RWPE2 (cell line): Measurements from ENCODE around the gene PUS7.
"Not testable (repeated sequence)": the region's sequence is repeated elsewhere in the genome, so short reads cannot be mapped to it uniquely, and the experiment has no call there.

Source experiments
- ATAC-seq: fragments of 200-7000 bp; cut with Tn5 transposase; 3 replicates; pipeline ENCODE4 v1.9.1; 2021; ENCODE audit warnings: low read depth
- DNase-seq: peaks from one replicate; pipeline ENCODE4 v3.0.0-alpha.2; 2020; ENCODE audit warnings: low spot score
- H3K27ac ChIP-seq: fragments of 450-650 bp; 2 replicates; pipeline ENCODE4 v1.5.1; 2017; ENCODE audit warnings: mild to moderate bottlenecking; ENCODE audit not compliant: poor library complexity, severe bottlenecking
- H3K27me3 ChIP-seq: fragments of 250-450 bp; sonication (Bioruptor Pico); 2 replicates; pipeline ENCODE4 v1.5.1; 2021; ENCODE audit warnings: mild to moderate bottlenecking, moderate library complexity; ENCODE audit not compliant: insufficient read depth, poor library complexity, severe bottlenecking
- H3K36me3 ChIP-seq: fragments of 250-450 bp; sonication (Bioruptor Pico); 2 replicates; pipeline ENCODE4 v1.5.1; 2020; ENCODE audit warnings: low read depth, mild to moderate bottlenecking, moderate library complexity
- H3K4me1 ChIP-seq: fragments of 250-450 bp; sonication (Bioruptor Pico); 2 replicates; pipeline ENCODE4 v1.5.1; 2021; ENCODE audit warnings: mild to moderate bottlenecking, moderate library complexity; ENCODE audit not compliant: insufficient read depth, poor library complexity, severe bottlenecking
- H3K4me3 ChIP-seq: fragments of 250-450 bp; sonication (Bioruptor Pico); 2 replicates; pipeline ENCODE4 v1.5.1; 2021; ENCODE audit warnings: mild to moderate bottlenecking, moderate library complexity; ENCODE audit not compliant: severe bottlenecking
- H3K9me3 ChIP-seq: fragments of 250-450 bp; sonication (Bioruptor Pico); 2 replicates; pipeline ENCODE4 v1.5.1; 2021; ENCODE audit warnings: mild to moderate bottlenecking, moderate library complexity; ENCODE audit not compliant: severe bottlenecking
- CTCF ChIP-seq: fragments of 450-650 bp; IDR thresholded peaks from one replicate; pipeline ENCODE4 v1.5.1; 2017; ENCODE audit warnings: mild to moderate bottlenecking, moderate library complexity; ENCODE audit not compliant: poor library complexity, severe bottlenecking

The PUS7 gene

GRCh38 chr7:105530546-105530945 lies 8.5 kb upstream of the PUS7 start:
- Histone ChIP-seq H3K27ac (no peak overlapping the region), H3K9me3 (no peaks in the 10 kb centered on the region), H3K27me3 (no peaks in the 10 kb centered on the region), H3K4me1 (peaks cover 5% of the 10 kb centered on the region), H3K36me3 (peaks cover 19% of the 10 kb centered on the region), H3K4me3 (no peak overlapping the region)
- no peak for TF ChIP-seq CTCF
- DNase-seq (no peak), ATAC-seq (no peak)

GRCh38 chr7:105530126-105530525 lies 8.1 kb upstream of the PUS7 start:
- H3K27me3 ChIP-seq = no peaks in the 10 kb centered on the region
- no peak for TF ChIP-seq CTCF
- H3K9me3 ChIP-seq = no peaks in the 10 kb centered on the region
- ATAC-seq (no peak), DNase-seq (no peak)
- H3K27ac ChIP-seq = no peak overlapping the region
- H3K4me3 ChIP-seq = no peak overlapping the region
- peaks cover 18% of the 10 kb centered on the region for H3K36me3 ChIP-seq
- peaks cover 5% of the 10 kb centered on the region for H3K4me1 ChIP-seq

GRCh38 chr7:105527737-105528136 lies 5.7 kb upstream of the PUS7 start:
- H3K27ac ChIP-seq, H3K4me3 ChIP-seq, H3K27me3 ChIP-seq, H3K36me3 ChIP-seq, ATAC-seq, H3K9me3 ChIP-seq, H3K4me1 ChIP-seq, DNase-seq: not testable (repeated sequence)

GRCh38 chr7:105524840-105525239 lies 2.8 kb upstream of the PUS7 start:
- H3K4me3 ChIP-seq = no peak overlapping the region
- ATAC-seq (no peak), DNase-seq (no peak)
- TF ChIP-seq CTCF = no peak
- H3K27ac ChIP-seq = no peak overlapping the region
- H3K9me3 ChIP-seq = no peaks in the 10 kb centered on the region
- no peaks in the 10 kb centered on the region for H3K27me3 ChIP-seq
- peaks cover 2% of the 10 kb centered on the region; the same call in 1 of the 2 replicates for H3K36me3 ChIP-seq
- peaks cover 4% of the 10 kb centered on the region for H3K4me1 ChIP-seq

- H3K4me3 ChIP-seq, H3K9me3 ChIP-seq, H3K36me3 ChIP-seq, H3K27ac ChIP-seq, H3K4me1 ChIP-seq, DNase-seq, H3K27me3 ChIP-seq, ATAC-seq: not testable (repeated sequence)
Measured at GRCh38 chr7:105524423-105524822, 2.4 kb upstream of the PUS7 start.

GRCh38 chr7:105521027-105521716 lies 899 bp downstream of the PUS7 start:
- peak overlapping the region; percentile 59 for H3K27ac ChIP-seq
- peak; percentile 41 for ATAC-seq
- peak overlapping the region; percentile 78 for H3K4me3 ChIP-seq
- TF ChIP-seq CTCF = no peak
- H3K36me3 ChIP-seq = peaks cover 20% of the 10 kb centered on the region
- peak; percentile 65 for DNase-seq
- H3K4me1 ChIP-seq = peaks cover 4% of the 10 kb centered on the region
- no peaks in the 10 kb centered on the region for H3K9me3 ChIP-seq
- H3K27me3 ChIP-seq = no peaks in the 10 kb centered on the region

GRCh38 chr7:105520620-105521019 lies 1.5 kb downstream of the PUS7 start:
- not testable (repeated sequence) for H3K4me1 ChIP-seq, H3K27me3 ChIP-seq, ATAC-seq, DNase-seq, H3K9me3 ChIP-seq, H3K27ac ChIP-seq
- H3K36me3 ChIP-seq = peaks cover 20% of the 10 kb centered on the region
- peak overlapping the region; percentile 78 for H3K4me3 ChIP-seq
